Esophagus muscularis mucosa (tissue), 4 donors: ENCODE measurements around the gene EPHA6. TPM values are rescaled to one million over a fixed set of nuclear protein-coding genes. Genes with fewer than 3 reads are reported as not detected.

ENCODE experiments used
- DNase-seq: peaks from one replicate; pipeline ENCODE4 v3.0.0-alpha.2; 2017; ENCODE audit errors: extremely low spot score
- H3K27ac ChIP-seq, 4 donors: fragments of 200-600 bp; sonication (generic); replicated peaks in 1 of 4; 1 replicate in 3 of 4; 2 replicates in 1 of 4; pipeline ENCODE4 v1.5.1; 2016 to 2019; ENCODE audit warnings: mild to moderate bottlenecking in 1 of 4
- H3K27me3 ChIP-seq, 4 donors: fragments of 200-600 bp; sonication (generic); one replicate each; pipeline versions ENCODE4 v1.5.1 to v1.6.0; 2016 to 2019
- H3K36me3 ChIP-seq, 4 donors: fragments of 200-600 bp; sonication (generic); one replicate each; pipeline ENCODE4 v1.5.1; 2016 to 2019
- H3K4me1 ChIP-seq, 4 donors: fragments of 200-600 bp; sonication (generic); one replicate each; pipeline ENCODE4 v1.5.1; 2016 to 2019
- H3K4me3 ChIP-seq, 4 donors: fragments of 200-600 bp; sonication (generic); 1 replicate in 2 of 4; 2 replicates in 2 of 4; pipeline ENCODE4 v1.5.1; 2016 to 2019; ENCODE audit warnings: mild to moderate bottlenecking in 4 of 4, moderate library complexity in 1 of 4
- H3K9me3 ChIP-seq, 4 donors: fragments of 200-600 bp; sonication (generic); 1 replicate in 3 of 4; 2 replicates in 1 of 4; pipeline ENCODE4 v1.5.1; 2016 to 2019
- EP300 ChIP-seq: sonication (generic); formaldehyde crosslinking; IDR thresholded peaks from one replicate; pipeline ENCODE4 v1.6.1; 2017; ENCODE audit warnings: antibody characterized with exemption
- POLR2A ChIP-seq: fragments of 450-650 bp; IDR thresholded peaks from one replicate; pipeline ENCODE4 v1.6.1; 2017; ENCODE audit warnings: antibody characterized with exemption, moderate library complexity, mild to moderate bottlenecking, low read depth
- POLR2AphosphoS5 ChIP-seq, 2 donors: sonication (generic); formaldehyde crosslinking; IDR thresholded peaks; one replicate each; pipeline ENCODE4 v1.6.1; 2017; ENCODE audit warnings: antibody characterized with exemption in 2 of 2
- WGBS: methylation state at CpG from one replicate; pipeline ENCODE4 v1.1.5; 2018; 5-methylcytosine and 5-hydroxymethylcytosine counted together
- intact Hi-C: fragments of 100-400 bp; cut with DNase I; formaldehyde crosslinking; loops from one replicate; pipeline ENCODE4 v1.15.1; 2023
- total RNA-seq, 4 donors: library from RNA; depleted of rRNA; stranded (reverse); fragments of >200 nt; gene quantifications; one replicate each; pipeline versions ENCODE4 v1.1.0 to v1.2.1, GENCODE V29; 2016
- TF ChIP-seq, protein P1 (sequence below), 3 experiments: fragments of 200-600 bp in 2 of 3; fragments of 450-650 bp in 1 of 3; sonication (generic) in 2 of 3; IDR thresholded peaks; one replicate each; pipeline ENCODE4 v1.5.1; 2017 to 2019; ENCODE audit warnings: antibody characterized with exemption in 3 of 3, mild to moderate bottlenecking in 2 of 3, moderate library complexity in 1 of 3

Gene EPHA6
- total RNA-seq, 4 donors from 2014 or later = 1.8 to 8.3 (median 4.2) TPM

GRCh38 chr3:97670952-97671351 is 856.6 kb downstream of the EPHA6 start:
- intact Hi-C loops = no loop called here
- H3K4me1 ChIP-seq = no peaks in the 10 kb centered on the region
- no peaks in the 10 kb centered on the region for H3K27me3 ChIP-seq
- TF ChIP-seq, protein P1, sequence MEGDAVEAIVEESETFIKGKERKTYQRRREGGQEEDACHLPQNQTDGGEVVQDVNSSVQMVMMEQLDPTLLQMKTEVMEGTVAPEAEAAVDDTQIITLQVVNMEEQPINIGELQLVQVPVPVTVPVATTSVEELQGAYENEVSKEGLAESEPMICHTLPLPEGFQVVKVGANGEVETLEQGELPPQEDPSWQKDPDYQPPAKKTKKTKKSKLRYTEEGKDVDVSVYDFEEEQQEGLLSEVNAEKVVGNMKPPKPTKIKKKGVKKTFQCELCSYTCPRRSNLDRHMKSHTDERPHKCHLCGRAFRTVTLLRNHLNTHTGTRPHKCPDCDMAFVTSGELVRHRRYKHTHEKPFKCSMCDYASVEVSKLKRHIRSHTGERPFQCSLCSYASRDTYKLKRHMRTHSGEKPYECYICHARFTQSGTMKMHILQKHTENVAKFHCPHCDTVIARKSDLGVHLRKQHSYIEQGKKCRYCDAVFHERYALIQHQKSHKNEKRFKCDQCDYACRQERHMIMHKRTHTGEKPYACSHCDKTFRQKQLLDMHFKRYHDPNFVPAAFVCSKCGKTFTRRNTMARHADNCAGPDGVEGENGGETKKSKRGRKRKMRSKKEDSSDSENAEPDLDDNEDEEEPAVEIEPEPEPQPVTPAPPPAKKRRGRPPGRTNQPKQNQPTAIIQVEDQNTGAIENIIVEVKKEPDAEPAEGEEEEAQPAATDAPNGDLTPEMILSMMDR (IDR thresholded peaks at IDR 0.05) = no peak
- no peak overlapping the region for H3K4me3 ChIP-seq
- no peaks in the 10 kb centered on the region for H3K36me3 ChIP-seq
- no peak overlapping the region for H3K27ac ChIP-seq
- WGBS = 81% methylated on average over 4 of the region's 4 CpGs
- H3K9me3 ChIP-seq = no peaks in the 10 kb centered on the region
- no peak for DNase-seq

- no peaks in the 10 kb centered on the region for H3K36me3 ChIP-seq
- no peaks in the 10 kb centered on the region for H3K4me1 ChIP-seq
- H3K27ac ChIP-seq = no peak overlapping the region
- WGBS = 97% methylated on average over 3 of the region's 3 CpGs
- TF ChIP-seq, protein P1 (IDR thresholded peaks at IDR 0.05) = no peak
- TF ChIP-seq EP300 (no peak), POLR2AphosphoS5 (IDR thresholded peaks at IDR 0.05) (no peak), POLR2A (no peak)
- no peak overlapping the region for H3K4me3 ChIP-seq
- no peak for DNase-seq
- intact Hi-C loops = no loop called here
- H3K27me3 ChIP-seq = no peaks in the 10 kb centered on the region
- H3K9me3 ChIP-seq = no peaks in the 10 kb centered on the region
Observed at GRCh38 chr3:97673357-97673997, 859.1 kb downstream of the EPHA6 start.

DNA sequence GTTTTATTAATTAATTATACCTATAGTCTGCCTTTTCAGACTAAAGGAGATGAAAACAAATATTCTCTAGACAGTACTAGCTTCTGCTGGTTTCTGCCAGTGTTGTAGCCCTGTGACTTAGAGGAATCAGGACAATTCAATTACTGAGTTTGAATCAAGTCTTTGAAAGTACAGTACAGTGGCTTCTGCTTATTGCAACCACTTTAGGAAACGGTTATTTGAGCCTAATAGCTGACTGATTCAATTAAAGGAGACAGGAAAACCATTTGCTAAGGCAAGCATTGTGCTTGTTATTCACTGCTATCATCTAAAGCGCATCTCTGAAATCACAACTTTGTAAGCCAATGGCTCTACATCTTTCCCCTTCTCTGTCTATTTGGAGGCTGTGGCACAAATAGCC is 860.1 kb downstream of the EPHA6 start:
- intact Hi-C loops = no loop called here
- H3K27me3 ChIP-seq = no peaks in the 10 kb centered on the region
- DNase-seq = no peak
- WGBS = 82% methylated on average over 2 of the region's 2 CpGs
- no peaks in the 10 kb centered on the region for H3K4me1 ChIP-seq
- no peak for TF ChIP-seq POLR2AphosphoS5 (IDR thresholded peaks at IDR 0.05)
- TF ChIP-seq POLR2A = no peak
- no peak for TF ChIP-seq EP300
- TF ChIP-seq, protein P1 (IDR thresholded peaks at IDR 0.05) = no peak
- no peak overlapping the region for H3K4me3 ChIP-seq
- H3K9me3 ChIP-seq = no peaks in the 10 kb centered on the region
- no peak overlapping the region for H3K27ac ChIP-seq
- no peaks in the 10 kb centered on the region for H3K36me3 ChIP-seq

DNA sequence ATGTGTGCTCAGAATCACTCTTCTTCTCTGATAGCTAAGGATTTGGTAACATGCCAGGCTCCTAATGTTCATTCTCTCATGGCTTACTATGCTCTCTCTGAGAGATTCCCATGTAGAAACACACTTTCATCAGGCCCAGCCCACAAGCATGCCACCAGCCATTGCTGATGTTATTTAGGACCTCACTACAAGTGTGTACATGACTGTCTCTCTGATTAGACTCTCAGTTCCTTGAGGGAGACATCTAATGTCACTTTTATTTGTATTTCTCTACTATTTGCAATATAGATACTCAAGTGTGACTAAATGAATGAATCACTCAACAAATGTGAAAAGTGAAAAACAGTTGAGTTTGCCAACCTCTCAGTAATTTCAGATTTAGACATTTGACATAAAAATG is 865.8 kb downstream of the EPHA6 start:
- no peak for DNase-seq
- TF ChIP-seq, protein P1 (IDR thresholded peaks at IDR 0.05) = no peak
- TF ChIP-seq POLR2AphosphoS5 (IDR thresholded peaks at IDR 0.05) (no peak), POLR2A (no peak), EP300 (no peak)
- H3K4me3 ChIP-seq = no peak overlapping the region
- H3K36me3 ChIP-seq = no peaks in the 10 kb centered on the region
- intact Hi-C loops = no loop called here
- no peaks in the 10 kb centered on the region for H3K9me3 ChIP-seq
- no peak overlapping the region for H3K27ac ChIP-seq
- H3K27me3 ChIP-seq = no peaks in the 10 kb centered on the region
- H3K4me1 ChIP-seq = no peaks in the 10 kb centered on the region

- Histone ChIP-seq H3K9me3 (no peaks in the 10 kb centered on the region), H3K4me1 (no peaks in the 10 kb centered on the region), H3K27me3 (no peaks in the 10 kb centered on the region), H3K27ac (no peak overlapping the region), H3K4me3 (no peak overlapping the region), H3K36me3 (no peaks in the 10 kb centered on the region)
- intact Hi-C loops = no loop called here
- no peak for DNase-seq
- no peak for TF ChIP-seq POLR2A
- TF ChIP-seq EP300 = no peak
- TF ChIP-seq POLR2AphosphoS5 (IDR thresholded peaks at IDR 0.05) = no peak
- TF ChIP-seq, protein P1 (IDR thresholded peaks at IDR 0.05) = no peak
Observed at GRCh38 chr3:97680696-97681095, 866.3 kb downstream of the EPHA6 start.
